ENCODE results near the gene TNFSF10.
"Not testable (repeated sequence)": the region's sequence is repeated elsewhere in the genome, so short reads cannot be mapped to it uniquely, and the experiment has no call there.

The TNFSF10 gene

DNA sequence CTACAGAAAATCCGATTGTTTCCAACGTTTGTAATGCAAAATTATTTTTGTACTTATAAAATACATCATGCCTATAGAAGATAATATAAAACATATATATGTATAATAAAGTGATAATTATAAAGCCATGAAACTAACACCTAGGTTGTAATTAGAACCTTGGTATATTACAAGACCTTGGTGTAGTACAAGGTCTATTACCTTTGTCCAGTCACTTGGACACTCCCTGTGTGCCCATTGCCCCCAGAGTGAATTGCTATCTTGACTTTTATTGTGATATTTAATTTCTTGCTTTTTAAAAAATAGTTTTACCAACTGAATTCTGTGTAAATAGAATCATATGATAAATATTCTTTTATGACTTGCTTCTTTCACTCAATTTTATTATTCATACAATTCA, 20.7 kb upstream of the TNFSF10 start:
- no peak for DNase-seq

GRCh38 chr3:172543419-172543818, 20.2 kb upstream of the TNFSF10 start:
- no peak for DNase-seq

DNA sequence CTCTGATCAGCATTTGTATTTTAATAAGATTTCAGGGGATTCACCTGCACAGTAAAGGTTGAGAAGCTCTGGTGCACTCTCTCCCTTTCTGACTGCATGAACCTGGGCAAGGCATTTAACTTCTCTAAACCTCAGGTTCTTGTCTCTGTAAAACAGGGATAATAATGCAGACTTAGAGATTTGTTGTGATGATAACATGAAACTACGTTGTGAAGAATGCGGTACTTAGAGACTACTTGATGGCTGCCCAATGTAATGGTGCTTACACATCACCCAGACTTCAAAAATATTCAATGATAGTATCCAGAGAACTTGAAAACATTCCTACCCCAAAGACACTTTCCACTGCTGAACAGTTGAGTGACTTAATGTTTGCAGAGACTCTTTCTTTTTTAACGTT, 19.8 kb upstream of the TNFSF10 start:
- DNase-seq = no peak

- no peak for DNase-seq
These were observed 18.8 kb upstream of the TNFSF10 start for GRCh38 chr3:172541945-172542488.

- DNase-seq = no peak
These were observed 16.8 kb upstream of the TNFSF10 start for GRCh38 chr3:172540049-172540448.

DNA sequence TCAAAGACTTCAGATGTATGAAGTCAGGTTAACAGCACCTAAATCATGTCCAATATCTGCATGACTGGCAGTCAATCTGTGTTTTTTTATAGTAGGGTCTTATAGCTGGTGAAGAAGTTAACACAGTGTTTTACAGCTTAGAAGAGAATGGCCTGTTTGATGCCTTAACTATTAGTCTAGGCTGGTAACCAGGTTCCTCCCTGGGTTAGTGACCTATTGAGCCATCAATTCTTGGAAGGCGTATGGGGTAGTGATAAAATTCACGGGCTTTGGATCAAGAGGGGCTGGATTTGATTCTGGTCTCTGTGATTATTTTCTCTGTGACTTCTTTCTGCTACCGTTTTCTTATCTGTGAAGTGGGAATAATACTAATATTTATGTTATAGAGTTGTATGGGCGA, 16.0 kb upstream of the TNFSF10 start:
- DNase-seq = no peak

DNA sequence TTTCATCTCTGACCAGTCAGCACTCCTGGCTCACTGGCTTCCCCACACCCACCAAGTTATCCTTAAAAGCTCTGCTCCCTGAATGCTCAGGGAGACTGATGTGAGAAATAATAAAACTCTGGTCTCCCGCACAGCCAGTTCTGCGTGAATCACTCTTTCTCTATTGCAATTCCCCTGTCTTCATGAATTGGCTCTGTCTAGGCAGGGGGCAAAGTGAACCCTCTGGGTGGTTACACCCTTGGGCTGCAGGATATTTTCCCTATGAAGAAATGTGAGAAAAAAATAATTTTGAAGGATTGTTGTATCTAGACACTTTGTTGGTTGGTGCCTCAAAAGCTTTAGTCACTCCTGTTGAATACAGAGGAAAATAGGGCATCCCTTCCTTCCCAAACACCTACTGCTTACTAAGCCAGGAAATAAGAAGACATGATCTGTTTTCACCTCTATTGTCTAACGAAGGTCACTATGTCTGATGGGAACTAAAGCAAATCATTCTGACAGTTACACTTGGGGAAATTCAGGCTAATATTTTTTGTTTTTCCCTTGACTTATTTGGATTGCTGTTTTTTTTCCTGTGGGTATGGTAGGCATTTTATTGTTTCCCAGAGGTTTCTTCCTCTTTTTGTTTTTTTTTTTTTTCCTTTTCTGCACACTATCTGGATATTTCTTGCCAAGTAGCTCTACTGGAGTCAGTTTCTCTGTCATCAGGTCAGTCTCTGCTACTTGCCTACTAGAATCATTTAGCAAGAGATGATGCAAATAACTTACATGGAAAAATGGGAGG, 15.3 kb upstream of the TNFSF10 start:
- DNase-seq = no peak

- DNase-seq = no peak
These were observed 14.4 kb upstream of the TNFSF10 start for GRCh38 chr3:172537507-172538158.

DNA sequence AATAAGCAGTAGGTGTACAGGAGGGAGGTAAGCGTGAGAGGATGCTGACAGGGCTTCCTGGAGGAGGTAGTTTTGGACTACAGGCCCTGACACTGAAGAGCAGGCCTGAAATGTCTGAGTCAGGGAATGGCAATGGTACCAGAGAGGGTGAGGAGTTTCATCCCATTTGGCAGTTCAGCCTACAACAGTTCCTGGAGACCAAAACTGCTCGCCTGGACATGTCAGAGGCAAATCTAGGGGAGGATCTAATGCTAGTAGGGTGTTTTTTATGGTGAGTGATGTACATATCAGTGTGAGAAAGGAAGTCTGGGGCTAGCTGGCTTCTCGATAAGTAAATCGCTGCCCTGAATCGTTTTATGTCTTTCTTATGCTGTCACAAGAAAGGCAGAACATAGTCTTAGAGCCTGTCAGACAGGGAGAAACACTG, 13.8 kb upstream of the TNFSF10 start:
- DNase-seq = no peak

GRCh38 chr3:172536505-172536904, 13.3 kb upstream of the TNFSF10 start:
- no peak for DNase-seq

GRCh38 chr3:172530566-172530965, 7.3 kb upstream of the TNFSF10 start:
- DNase-seq = no peak

DNA sequence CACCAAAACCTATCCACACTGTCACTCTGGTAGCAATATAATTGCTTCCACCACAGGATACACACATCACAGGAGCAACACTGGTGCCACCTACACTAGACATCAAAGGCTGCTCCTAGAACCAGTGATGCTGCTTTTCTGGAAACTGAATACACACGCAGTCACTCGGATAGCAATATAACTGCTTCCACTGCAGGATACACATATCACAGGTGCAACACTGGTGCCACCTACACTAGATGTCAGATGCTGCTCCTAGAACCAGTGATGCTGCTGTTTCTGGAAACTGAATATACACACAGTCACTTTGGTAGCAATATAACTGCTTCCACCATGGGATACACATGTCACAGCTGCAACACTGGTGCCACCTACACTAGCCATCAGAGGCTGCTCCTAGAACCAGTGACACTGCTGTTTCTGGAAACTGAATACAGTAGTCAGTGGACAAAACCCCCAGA, 6.9 kb upstream of the TNFSF10 start:
- no peak for DNase-seq

DNA sequence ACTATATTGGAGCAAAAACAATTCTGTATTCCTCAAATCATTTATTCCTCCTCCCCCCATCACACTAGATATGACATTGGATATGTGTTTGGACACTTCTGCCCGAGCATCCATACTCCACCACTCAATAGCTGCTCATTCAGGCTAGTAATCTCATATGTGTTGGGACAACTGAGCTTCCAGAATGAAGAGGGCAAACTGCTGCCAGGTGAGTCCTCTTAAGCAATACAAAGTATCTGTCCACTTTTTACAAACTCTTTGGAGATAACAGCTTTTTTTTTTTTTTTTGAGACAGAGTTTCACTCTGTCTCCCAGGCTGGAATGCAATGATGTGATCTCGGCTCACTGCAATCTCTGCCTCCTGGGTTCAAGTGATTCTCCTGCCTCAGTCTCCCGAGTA, 5.4 kb upstream of the TNFSF10 start:
- DNase-seq = no peak

DNA sequence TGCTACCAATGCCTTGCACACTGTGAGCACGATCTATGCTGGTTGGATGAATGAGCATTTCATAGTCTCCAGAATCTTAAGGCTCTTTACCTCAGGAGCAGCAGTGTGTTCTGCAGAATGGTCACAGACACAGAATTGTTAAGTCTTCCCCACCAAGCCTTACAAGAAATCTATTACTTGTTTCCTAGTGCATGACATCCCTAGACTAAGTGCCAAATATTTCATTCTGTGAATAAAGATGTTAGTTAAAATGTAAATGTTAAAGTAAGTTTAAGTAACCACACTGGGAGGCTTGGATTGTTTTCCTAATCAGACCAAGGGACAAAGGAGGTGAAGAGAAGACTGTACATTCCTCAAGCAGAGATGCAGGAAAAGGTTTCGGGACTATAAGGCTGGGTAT, 4.1 kb upstream of the TNFSF10 start:
- DNase-seq = no peak

DNA sequence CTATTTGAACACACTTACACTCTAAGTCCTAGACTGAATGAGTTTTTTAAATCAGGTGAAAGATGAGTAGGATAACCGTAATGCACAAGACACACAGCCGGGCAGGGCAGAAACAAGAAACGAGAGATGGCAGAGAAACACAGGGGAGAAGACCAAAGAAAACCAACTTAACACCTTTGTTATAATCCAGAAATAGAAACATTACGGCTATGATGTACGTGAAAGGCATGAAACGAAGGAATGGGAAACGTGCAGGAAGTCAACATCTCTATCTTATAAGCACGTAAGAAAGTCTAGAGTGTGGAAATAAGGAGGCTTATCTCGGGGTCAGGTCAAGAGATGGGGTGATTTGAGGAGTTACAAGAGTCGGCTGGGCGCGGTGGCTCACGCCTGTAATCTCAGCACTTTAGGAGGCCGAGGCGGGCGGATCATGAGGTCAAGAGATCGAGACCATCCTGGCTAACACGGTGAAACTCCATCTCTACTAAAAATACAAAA, 1.9 kb upstream of the TNFSF10 start:
- DNase-seq = no peak

DNA sequence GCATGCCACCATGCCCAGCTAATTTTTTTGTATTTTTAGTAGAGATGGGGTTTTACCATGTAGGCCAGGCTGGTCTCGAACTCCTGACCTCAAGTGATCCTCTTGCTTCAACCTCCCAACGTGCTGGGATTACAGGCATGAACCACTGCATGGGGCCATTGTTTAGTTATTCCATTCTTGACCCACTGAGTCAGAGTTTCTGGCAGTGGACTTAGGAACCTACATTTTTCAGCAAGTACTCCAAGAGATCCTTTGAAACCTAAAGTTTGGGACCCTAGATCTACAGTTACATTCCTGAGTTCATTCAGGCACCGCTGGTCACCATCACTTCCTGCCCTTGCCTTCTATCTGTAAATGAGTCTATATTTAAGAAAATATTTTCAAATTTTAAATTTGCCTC, 1.4 kb upstream of the TNFSF10 start:
- no peak for DNase-seq

GRCh38 chr3:172521837-172522726, 1.1 kb downstream of the TNFSF10 start:
- not testable (repeated sequence) for DNase-seq

GRCh38 chr3:172520301-172520831, 2.9 kb downstream of the TNFSF10 start:
- no peak for DNase-seq

DNA sequence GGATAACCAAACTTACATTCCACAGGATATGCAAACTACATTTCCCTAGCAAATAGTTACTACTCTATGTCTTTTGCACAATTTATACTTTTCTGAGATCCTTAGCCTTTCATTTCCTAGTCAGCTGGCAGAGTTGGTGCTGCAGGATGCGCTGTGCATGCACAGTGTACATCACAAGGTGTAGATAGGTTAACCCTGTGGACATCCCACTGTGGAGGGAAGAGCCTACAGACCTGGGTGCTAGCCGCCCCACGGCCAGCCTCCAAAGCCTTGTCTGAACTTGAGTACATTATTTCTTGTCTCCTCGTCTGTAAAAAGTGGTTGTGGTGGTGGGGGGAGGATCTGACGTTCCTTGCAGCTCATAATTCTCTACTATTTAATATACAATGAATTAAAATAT, 3.5 kb downstream of the TNFSF10 start:
- no peak for DNase-seq

- no peak for DNase-seq
These were observed 4.1 kb downstream of the TNFSF10 start for GRCh38 chr3:172518929-172519640.

GRCh38 chr3:172517859-172518466, 5.3 kb downstream of the TNFSF10 start:
- DNase-seq = no peak

Data from RPMI8226 (cell line).